SK-MEL-5 (cell line): Measurements from ENCODE around the gene C1orf174. TPM values are rescaled to one million over a fixed set of nuclear protein-coding genes. Genes with fewer than 3 reads are reported as not detected.

Source experiments
- DNase-seq: peaks from one replicate; pipeline ENCODE4 v3.0.0-alpha.2; 2016; ENCODE audit warnings: low read depth, low spot score
- in situ Hi-C: cut with HindIII; loops from 2 replicates; pipeline ENCODE4 v1.10.0; 2016; ENCODE audit warnings: low sequenced_read_pairs, high pct_unique_total_duplicates, low pct_unique_long_range_greater_than_20kb
- total RNA-seq: library from RNA; depleted of rRNA; stranded (reverse); fragments of >200 nt; shearing (Covaris generic); gene quantifications from 2 replicates; pipeline ENCODE4 v1.2.3, GENCODE V29; 2014

C1orf174 gene
- total RNA-seq, 1 experiment from 2014 or later: 21.7 TPM

DNA sequence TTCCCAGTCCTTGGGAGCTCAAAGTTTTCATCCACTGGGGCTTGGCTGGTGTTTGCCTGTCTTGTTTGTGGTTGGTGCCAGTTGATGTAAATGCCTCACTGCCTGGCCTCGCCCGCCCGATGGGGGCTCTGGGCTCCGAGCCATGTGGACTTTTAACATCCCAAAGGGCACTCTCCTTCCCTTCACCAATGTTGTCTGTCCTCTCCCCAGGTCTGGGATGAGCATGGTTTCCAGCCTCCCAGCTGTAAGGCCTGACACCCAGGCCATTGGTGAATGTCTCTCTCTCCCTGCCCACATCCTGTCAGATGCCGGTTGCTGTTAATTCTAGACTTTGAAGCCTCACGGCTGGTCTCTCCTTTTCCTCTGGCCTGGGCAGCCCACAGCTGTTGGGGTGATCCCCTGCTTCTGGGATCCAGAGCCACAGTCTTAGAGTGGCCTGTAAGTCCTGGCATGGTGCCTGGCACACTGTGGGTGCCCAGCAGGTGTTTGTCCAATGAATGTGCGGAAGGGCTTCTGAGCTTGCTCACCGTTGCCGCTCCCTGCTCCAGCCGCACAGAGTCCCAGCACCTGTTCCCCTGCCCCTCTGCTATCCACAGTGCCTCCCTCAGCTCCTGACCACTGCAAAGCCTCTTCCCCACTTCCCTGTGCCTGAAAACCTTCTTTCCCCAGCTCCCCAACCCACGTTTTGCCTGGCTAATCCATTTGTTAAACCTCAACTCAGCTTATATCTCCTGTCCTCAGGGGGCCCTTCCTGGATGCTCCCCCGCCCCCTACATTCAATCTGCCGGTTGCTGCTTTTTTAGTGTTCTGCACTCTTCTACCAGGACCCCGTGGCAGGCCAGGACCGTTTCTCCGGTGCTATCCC, 3.3 kb upstream of the C1orf174 start:
- no peak for DNase-seq
- in situ Hi-C loops: no loop called here

- DNase-seq: no peak
- in situ Hi-C loops: no loop called here
Observed at GRCh38 chr1:3902571-3903091, 2.6 kb upstream of the C1orf174 start.

DNA sequence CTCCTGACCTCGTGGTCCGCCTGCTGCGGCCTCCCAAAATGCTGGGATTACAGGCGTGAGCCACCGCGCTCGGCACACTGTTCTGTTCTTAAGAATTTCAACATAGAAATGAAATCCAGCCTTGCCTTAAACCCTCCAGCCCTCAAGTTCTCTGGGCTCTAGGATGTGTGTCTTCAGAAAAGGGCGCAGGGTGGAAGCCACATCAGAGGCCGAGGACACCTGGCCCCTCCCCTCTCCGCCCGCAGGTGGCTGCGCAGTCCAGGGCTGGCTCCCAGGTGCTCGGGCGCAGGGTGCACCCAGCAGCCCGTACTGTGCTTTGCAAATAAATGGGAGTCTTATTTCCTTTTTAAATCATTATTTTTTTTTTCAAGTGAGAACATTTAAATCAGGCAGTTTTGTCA, 2.0 kb upstream of the C1orf174 start:
- DNase-seq: no peak
- in situ Hi-C loops: no loop called here

DNA sequence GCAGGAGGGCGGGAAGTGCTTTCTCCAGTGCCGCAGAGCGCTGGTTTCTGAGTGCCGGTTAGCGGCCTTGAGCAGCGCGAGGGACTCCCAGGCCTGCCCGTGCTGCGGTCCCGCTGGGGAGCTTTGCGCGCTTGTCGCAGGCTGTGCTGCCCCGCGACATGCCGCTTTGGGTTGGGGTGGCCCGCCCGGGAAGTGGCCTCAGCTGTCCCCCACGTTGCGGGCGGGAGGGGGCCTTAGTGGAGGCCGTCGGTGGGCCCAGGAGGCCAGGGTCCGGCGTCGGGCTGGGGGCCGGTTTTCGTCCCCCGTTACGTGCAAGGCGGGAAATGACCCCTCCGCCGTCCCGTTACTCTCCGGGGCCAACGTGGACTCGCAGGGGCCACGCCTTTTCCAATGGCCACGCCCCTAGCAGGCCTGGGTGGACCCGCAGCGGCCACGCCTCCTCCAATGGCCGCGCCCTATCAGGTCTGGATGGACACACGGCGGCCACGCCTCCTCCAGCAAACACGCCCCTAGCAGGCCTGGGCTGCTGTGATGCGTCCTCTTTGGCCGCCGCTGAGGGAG, 977 bp upstream of the C1orf174 start:
- peak; percentile 95 for DNase-seq
- in situ Hi-C loops: no loop called here

- DNase-seq: no peak
- in situ Hi-C loops: no loop called here
Observed at GRCh38 chr1:3899754-3900149, 320 bp downstream of the C1orf174 start.

GRCh38 chr1:3898994-3899753, 898 bp downstream of the C1orf174 start:
- in situ Hi-C loops: no loop called here
- no peak for DNase-seq

DNA sequence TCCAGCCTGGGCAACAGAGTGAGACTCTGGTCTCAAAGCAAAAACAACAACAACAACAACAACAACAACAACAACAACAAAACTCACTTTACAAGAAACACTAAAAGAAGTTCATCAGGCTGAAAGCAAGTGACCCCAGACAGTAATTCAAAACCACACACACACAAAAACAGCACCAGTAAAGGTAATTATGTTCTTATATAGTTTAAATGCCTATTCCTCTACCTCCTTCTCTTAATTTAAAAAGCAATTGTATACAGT, 1.7 kb downstream of the C1orf174 start:
- DNase-seq: no peak
- in situ Hi-C loops: no loop called here

DNA sequence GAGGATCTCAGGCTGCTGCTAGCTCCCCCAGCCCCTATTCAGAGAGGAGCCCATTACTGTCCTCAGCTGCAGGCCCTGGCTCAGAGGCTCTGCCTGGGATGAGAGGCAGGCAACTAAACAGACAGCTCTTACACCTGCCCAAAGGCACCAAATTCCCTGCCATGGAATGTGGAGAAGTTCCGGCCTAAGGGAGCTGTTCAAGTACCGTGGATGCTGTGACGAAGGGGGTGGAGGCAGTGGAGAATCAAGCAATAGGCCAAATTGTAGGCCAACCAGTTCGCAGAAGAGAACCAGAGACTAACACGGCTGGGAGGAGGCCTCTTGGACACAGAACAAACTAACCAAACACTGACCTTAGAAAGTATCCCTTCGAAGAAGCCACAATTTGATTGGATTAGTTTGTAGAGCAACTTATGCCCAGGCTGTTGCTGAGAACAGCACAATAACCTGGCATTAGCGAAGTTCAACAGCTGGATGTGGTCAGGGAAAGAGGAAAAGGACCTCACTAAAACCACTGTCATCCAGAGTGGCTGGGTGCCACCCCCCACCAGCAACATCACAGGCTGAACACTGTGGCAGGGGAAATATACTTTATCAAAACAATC, 3.6 kb downstream of the C1orf174 start:
- in situ Hi-C loops: no loop called here
- no peak for DNase-seq

- no peak for DNase-seq
- in situ Hi-C loops: no loop called here
Observed at GRCh38 chr1:3895951-3896325, 4.1 kb downstream of the C1orf174 start.

DNA sequence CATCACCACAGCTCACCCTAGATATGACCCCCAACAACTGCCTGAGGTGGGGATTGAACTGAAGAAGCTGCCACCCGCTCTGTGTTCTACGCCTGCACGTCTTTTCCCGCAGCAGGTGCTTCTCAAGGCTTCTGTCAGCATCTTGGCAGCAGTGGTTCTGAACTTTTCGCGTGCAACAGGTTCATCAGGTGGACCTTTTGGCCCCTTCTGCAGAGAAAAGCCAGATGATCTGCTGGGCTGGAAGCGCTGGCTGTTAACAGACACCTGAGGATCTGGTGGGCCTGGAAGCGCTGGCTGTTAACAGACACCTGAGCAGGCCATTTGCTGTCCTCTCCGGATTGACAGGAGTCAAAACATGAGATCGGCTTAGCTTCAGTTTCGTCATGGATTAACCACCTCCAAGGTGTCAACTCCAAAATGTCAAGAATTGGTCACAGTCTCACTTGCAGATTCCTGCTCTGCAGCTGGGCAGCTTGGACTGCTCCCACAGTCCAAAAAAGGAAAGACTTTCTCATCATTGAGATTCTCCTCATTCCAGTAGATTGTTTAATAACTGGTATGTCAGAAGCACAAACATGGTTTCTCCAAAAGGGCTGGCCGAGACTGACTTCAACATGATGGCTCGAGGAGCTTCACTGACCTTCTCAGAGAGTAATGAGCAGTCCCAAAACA, 4.7 kb downstream of the C1orf174 start:
- no peak for DNase-seq
- in situ Hi-C loops: no loop called here

GRCh38 chr1:3894626-3895278, 5.3 kb downstream of the C1orf174 start:
- in situ Hi-C loops: no loop called here
- DNase-seq: no peak

GRCh38 chr1:3893190-3893589, 6.9 kb downstream of the C1orf174 start:
- in situ Hi-C loops: no loop called here

GRCh38 chr1:3892748-3893147, 7.3 kb downstream of the C1orf174 start:
- DNase-seq: no peak
- in situ Hi-C loops: no loop called here

More at GRCh38 chr1:3893190-3893589, 6.9 kb downstream of the C1orf174 start:
- DNase-seq: no peak

DNA sequence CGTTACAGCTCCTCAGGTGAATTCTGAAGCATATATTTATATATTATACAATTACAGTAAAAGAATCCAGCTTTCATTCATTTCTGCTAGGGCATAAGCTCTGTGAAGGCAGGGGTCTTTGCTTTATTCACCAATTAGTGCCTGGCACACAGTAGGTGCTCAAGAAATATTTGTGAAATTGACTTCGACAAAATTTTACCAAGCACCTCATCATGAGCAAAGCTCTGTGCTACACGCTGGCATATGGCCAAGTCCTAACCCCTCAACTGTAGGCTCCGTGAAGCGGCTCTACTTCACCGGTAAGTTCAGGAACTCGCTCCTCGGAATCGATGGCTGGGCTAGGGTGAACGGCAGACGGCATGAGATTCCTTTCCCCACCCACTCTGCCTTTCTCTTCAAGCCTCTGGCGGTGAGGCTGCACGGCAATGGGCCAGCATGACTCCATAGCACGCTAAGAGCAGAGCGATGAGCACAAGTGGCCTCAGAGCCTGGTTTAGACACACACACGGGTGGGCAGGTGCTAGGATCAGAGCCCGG, 8.7 kb downstream of the C1orf174 start:
- DNase-seq: no peak
- in situ Hi-C loops: no loop called here

DNA sequence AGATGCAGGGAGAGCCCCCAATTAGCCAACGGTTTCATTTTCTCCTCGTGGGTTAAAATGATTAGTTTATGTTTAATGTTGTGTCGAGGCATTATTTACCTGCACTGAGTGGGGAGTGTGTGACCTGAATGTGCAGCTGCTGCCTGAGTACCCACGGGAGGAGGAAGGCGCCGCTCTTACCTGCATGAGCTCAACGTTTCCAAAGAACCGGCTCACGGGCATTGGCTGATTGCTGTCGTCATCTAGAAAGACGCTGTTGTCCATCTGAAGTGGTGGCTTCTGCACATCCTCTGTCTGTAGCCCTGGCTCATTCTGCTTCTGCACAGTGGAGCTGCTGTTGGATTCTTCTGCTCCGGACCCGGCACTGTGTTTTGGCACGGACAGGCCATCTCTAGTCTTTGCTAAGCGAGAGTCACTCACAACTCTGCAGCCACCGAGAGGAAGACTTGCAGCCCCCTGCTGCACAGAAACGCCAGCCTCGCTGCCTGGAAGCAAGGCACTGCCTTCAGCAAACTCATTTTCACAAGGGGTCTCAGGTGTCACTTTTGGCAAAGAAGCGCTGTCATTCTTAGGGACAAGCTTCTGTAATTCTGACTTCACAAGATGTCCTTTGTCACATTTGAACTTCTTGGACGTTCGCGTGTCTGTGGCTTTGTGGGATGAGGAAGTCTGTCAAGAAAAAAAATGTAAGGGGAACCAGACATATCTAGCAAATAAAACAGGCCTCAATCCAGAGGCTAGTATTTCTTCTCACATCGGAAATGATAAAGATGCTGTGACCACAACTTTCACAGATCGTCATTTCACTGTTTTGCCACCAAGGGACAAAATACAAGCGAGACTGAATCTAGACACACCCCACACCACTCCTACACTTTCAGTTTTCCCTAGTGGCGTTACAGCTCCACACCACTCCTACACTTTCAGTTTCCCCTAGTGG, 9.4 kb downstream of the C1orf174 start:
- in situ Hi-C loops: no loop called here
- DNase-seq: no peak

GRCh38 chr1:3889936-3890335, 10.1 kb downstream of the C1orf174 start:
- in situ Hi-C loops: no loop called here

More at GRCh38 chr1:3889936-3890335, 10.1 kb downstream of the C1orf174 start:
- DNase-seq: no peak
